CD4-positive, CD25-positive, alpha-beta regulatory T cell (primary cell): ENCODE results near the gene PHOX2A. TPM values are rescaled to one million over a fixed set of nuclear protein-coding genes. Genes with fewer than 3 reads are reported as not detected.
A peak's percentile ranks its signal among the peaks of the same experiment; 100 is the strongest.
"Not testable (repeated sequence)": the region's sequence is repeated elsewhere in the genome, so short reads cannot be mapped to it uniquely, and the experiment has no call there.

Experiments
- ATAC-seq, 2 donors: fragments of 150-1000 bp; cut with Tn5 transposase; one replicate each; pipeline ENCODE4 v1.10.0; 2021; ENCODE audit warnings: low read depth in 2 of 2, moderate number of reproducible peaks in 2 of 2, moderate library complexity in 1 of 2
- DNase-seq, 3 donors: peaks; one replicate each; pipeline versions ENCODE4 v3.0.0 to v3.0.0-alpha.2; 2012 to 2022; ENCODE audit warnings: mixed read lengths in 1 of 3
- H3K27ac ChIP-seq: one replicate; pipeline ENCODE4 v1.7.0; 2013; ENCODE audit warnings: mild to moderate bottlenecking, low read length; ENCODE audit not compliant: insufficient read depth, poor library complexity, severe bottlenecking
- H3K27me3 ChIP-seq: one replicate; pipeline ENCODE4 v1.7.0; 2013; ENCODE audit warnings: low read length; ENCODE audit not compliant: control insufficient read depth, insufficient read depth
- H3K36me3 ChIP-seq: one replicate; pipeline ENCODE4 v1.7.0; 2013; ENCODE audit warnings: mild to moderate bottlenecking, low read length, moderate library complexity; ENCODE audit not compliant: control insufficient read depth, insufficient read depth
- H3K4me1 ChIP-seq: 2 replicates; pipeline ENCODE4 v1.7.0; 2013; ENCODE audit warnings: mild to moderate bottlenecking, low read length; ENCODE audit not compliant: insufficient read depth, control insufficient read depth, poor library complexity, severe bottlenecking
- H3K4me3 ChIP-seq: one replicate; pipeline ENCODE4 v1.7.0; 2013; ENCODE audit warnings: low read depth, mild to moderate bottlenecking, low read length, moderate library complexity
- H3K9me3 ChIP-seq, 2 experiments: 1 replicate in 1 of 2; 2 replicates in 1 of 2; pipeline ENCODE4 v1.7.0; 2013; ENCODE audit warnings: low read length in 2 of 2, mild to moderate bottlenecking in 1 of 2, moderate library complexity in 1 of 2; ENCODE audit not compliant: control insufficient read depth in 2 of 2
- H3K27ac Mint-ChIP-seq, 3 donors: one replicate each; pipeline ENCODE4 v1.8.0; 2020 to 2022; ENCODE audit warnings: mild to moderate bottlenecking in 3 of 3, mixed read lengths in 3 of 3, moderate library complexity in 2 of 3
- H3K27me3 Mint-ChIP-seq: one replicate; pipeline ENCODE4 v1.8.0; 2022; ENCODE audit warnings: mild to moderate bottlenecking, mixed read lengths
- H3K36me3 Mint-ChIP-seq: one replicate; pipeline ENCODE4 v1.8.0; 2020; ENCODE audit warnings: mixed read lengths
- H3K4me1 Mint-ChIP-seq, 4 donors: one replicate each; pipeline ENCODE4 v1.8.0; 2020 to 2022; ENCODE audit warnings: mixed read lengths in 4 of 4, mild to moderate bottlenecking in 1 of 4
- H3K4me3 Mint-ChIP-seq, 4 donors: one replicate each; pipeline ENCODE4 v1.8.0; 2020 to 2022; ENCODE audit warnings: mild to moderate bottlenecking in 4 of 4, mixed read lengths in 4 of 4, moderate library complexity in 3 of 4
- H3K9me3 Mint-ChIP-seq, 7 donors: one replicate each; pipeline ENCODE4 v1.8.0; 2020 to 2022; ENCODE audit warnings: mixed read lengths in 7 of 7, mild to moderate bottlenecking in 3 of 7, moderate library complexity in 2 of 7
- polyA plus RNA-seq, 4 donors: library from polyadenylated mRNA; unstranded; fragments of 300-500 nt; fragmentation: Illumina TruSeq; gene quantifications; one replicate each; pipeline ENCODE4 v1.2.3, GENCODE V29; 2021
- total RNA-seq: library from RNA; stranded (reverse); gene quantifications from one replicate; pipeline ENCODE4 v1.2.3, GENCODE V29; 2022

PHOX2A gene
- total RNA-seq (not detected), polyA plus RNA-seq (not detected)

DNA sequence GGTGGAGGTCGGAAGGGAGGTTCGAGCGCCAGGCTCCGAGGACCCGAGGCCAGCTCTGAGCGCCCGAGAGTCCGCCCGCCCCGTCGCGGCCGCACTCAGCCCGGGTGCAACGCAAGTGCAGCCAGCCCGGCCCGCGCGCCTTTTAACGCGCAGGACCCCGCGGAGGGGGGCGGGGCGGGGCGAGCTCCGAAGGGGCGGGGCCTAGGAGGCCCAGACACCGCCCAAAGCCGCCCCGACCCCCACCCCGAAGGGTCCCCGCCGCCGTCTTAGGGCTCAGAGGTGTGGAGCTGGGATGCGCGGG, at the start of gene PHOX2A:
Gene PHOX2A (minus strand): TSS at position 117 of the 301 bp plus-strand sequence. CDS start 172 bp downstream, outside the sequence.
- Mint-ChIP-seq H3K4me3 (peak within 1 kb of the TSS in 2 of 4 donors; percentile 62 to 81), H3K27me3 (peaks cover 40% of the 10 kb centered on the region), H3K36me3 (no peaks in the 10 kb centered on the region), H3K27ac (no peak within 1 kb of the TSS), H3K9me3 (peaks cover 0 to 3% (median 0%) of the 10 kb centered on the region in 7 donors), H3K4me1 (peaks cover 5 to 37% (median 16%) of the 10 kb centered on the region in 4 donors)
- Histone ChIP-seq H3K36me3 (no peaks in the 10 kb centered on the region), H3K9me3 (no peaks in the 10 kb centered on the region), H3K4me3 (no peak within 1 kb of the TSS), H3K4me1 (peaks cover 25% of the 10 kb centered on the region), H3K27me3 (peaks cover 33% of the 10 kb centered on the region), H3K27ac (no peak within 1 kb of the TSS)
- no peak for DNase-seq
- no peak for ATAC-seq

DNA sequence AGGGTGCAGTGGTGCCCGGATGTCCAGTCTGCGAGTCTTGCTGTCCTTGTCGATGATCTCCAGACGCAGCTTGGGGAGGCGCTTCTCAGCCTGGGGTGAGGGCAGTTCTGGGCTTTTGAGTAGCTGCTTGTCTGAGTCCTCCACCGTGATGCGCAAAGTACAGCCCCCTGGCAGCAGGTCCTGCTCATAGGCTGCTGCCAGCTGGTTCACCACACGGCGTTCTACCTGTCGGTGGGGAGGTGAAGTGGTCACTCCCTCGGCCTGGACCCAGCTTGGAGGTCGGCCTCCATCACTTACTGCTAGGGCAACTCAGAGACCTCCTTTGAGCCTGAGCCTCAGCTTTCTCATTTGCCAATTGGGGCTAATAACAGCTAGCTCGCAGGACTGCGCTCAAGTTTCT, 49.4 kb upstream of the PHOX2A start:
- peaks cover 8% of the 10 kb centered on the region for H3K36me3 Mint-ChIP-seq

DNA sequence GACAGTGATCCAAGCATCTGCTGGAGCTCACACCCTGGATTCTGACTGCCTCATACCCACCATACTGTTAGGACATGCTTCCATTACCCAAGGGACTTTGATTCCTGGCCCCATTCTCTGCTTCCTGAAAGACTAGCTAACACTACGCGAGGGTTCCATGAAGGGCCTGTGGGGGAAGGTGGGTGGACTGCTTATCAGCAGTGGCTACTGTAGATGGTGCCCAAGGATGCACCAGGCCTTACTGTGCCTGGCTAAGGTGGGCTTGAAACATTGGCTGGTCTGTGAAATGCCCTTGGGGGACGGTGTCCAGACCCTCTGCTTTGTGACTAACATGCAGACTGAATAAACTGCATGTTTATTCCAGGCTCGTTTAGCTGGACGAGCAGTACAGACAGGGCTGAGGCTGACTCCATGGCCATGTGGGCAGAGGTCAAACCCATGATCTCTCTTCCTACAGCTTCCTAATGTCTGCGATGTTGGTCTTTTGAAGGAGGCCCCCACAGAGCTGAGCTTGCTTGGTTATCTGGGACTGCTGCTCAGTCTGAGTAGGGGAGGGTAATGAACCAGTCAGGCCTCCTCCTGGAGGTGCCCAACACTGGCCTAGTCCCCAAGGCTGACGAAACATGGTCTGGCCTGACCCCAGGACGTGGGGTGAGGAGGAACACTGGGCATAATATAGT, 48.3 kb upstream of the PHOX2A start:
- no peak overlapping the region for H3K27ac ChIP-seq
- peaks cover 6% of the 10 kb centered on the region for H3K36me3 ChIP-seq
- no peak overlapping the region for H3K4me3 ChIP-seq
- H3K27me3 ChIP-seq: no peaks in the 10 kb centered on the region
- DNase-seq (no peak), ATAC-seq (no peak)
- H3K9me3 ChIP-seq: no peaks in the 10 kb centered on the region
- no peaks in the 10 kb centered on the region for H3K4me1 ChIP-seq
- Mint-ChIP-seq H3K27me3 (no peaks in the 10 kb centered on the region), H3K4me1 (no peaks in the 10 kb centered on the region), H3K36me3 (peaks cover 8% of the 10 kb centered on the region), H3K9me3 (no peaks in the 10 kb centered on the region), H3K27ac (peak overlapping the region in 1 of 3 donors; percentile 38), H3K4me3 (no peak overlapping the region)

More for the DNA sequence above, 49.4 kb upstream of the PHOX2A start:
- Histone ChIP-seq H3K4me1 (no peaks in the 10 kb centered on the region), H3K27ac (no peak overlapping the region), H3K27me3 (no peaks in the 10 kb centered on the region), H3K4me3 (no peak overlapping the region), H3K9me3 (no peaks in the 10 kb centered on the region), H3K36me3 (peaks cover 6% of the 10 kb centered on the region)
- no peak for ATAC-seq
- H3K9me3 Mint-ChIP-seq: no peaks in the 10 kb centered on the region
- H3K4me1 Mint-ChIP-seq: no peaks in the 10 kb centered on the region
- no peak overlapping the region for H3K4me3 Mint-ChIP-seq
- no peaks in the 10 kb centered on the region for H3K27me3 Mint-ChIP-seq
- no peak for DNase-seq
- H3K27ac Mint-ChIP-seq: no peak overlapping the region

DNA sequence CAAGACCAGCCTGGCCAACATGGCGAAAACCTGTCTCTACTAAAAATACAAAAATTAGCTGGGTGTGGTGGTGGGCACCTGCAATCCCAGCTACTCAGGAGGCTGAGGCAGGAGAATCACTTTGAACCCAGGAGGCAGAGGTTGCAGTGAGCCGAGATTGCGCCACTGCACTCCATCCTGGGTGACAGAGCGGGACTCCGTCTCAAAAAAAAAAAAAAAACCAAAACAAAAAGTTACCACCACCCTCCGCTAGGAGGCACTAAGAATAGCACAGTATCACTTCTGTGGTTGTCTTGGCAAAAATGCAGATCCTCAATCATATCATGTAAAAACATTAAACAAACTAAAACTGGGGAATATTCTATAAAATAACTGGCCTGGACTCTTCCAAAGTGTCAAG, 46.8 kb upstream of the PHOX2A start:
- not testable (repeated sequence) for H3K36me3 Mint-ChIP-seq, H3K4me1 Mint-ChIP-seq, H3K27me3 Mint-ChIP-seq, H3K4me3 ChIP-seq, H3K36me3 ChIP-seq, H3K9me3 ChIP-seq, H3K9me3 Mint-ChIP-seq, ATAC-seq, H3K4me3 Mint-ChIP-seq, H3K4me1 ChIP-seq, H3K27ac ChIP-seq, H3K27me3 ChIP-seq
- H3K27ac Mint-ChIP-seq: peak overlapping the region in 1 of 3 donors; percentile 60
- peak in 2 of 3 donors; percentile 34 to 43 for DNase-seq

DNA sequence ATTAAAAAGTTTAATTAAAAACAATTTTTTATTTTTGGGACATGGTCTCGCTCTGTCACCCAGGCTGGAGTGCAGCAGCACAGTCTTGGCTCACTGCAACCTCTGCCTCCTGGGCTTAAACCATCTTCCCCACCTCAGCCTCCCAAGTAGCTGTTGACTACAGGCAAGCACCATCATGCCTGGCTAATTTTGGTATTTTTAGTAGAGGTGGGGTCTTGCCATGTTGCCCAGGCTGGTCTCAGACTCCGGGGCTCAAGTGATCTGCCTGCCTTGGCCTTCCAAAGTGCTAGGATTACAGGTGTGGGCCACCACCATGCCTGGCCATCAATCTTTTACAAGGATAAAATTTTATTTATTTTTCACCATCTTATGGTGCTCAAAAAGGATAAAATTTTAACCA, 43.3 kb upstream of the PHOX2A start:
- no peak overlapping the region for H3K27ac Mint-ChIP-seq

DNA sequence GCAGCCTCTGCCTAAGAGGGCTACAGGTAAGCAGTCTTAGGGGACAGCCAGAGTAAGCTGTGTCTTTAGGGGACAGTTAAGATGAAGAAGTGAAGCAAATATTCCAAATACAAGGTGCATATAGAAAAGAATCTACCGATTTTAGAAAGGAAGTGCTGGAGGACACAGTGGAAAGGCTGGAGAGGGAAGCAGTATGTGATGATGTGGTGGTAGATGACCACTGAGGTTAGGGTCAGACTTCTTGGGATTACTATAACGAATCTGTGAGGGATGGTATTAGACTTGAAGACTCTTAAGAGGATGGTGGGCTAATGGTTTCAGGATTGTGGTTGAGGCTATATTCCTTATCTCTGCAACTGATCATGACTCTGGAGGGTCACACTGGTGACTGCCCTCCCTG, 40.0 kb upstream of the PHOX2A start:
- no peaks in the 10 kb centered on the region for H3K36me3 ChIP-seq
- H3K36me3 Mint-ChIP-seq: no peaks in the 10 kb centered on the region
- no peak overlapping the region for H3K27ac ChIP-seq
- H3K4me1 ChIP-seq: no peaks in the 10 kb centered on the region
- no peak overlapping the region for H3K4me3 ChIP-seq
- H3K27me3 ChIP-seq: peaks cover 17% of the 10 kb centered on the region
- H3K9me3 ChIP-seq: peaks cover 0 to 2% of the 10 kb centered on the region in 2 experiments
- no peaks in the 10 kb centered on the region for H3K4me1 Mint-ChIP-seq
- no peak overlapping the region for H3K27ac Mint-ChIP-seq
- DNase-seq (no peak), ATAC-seq (no peak)
- H3K27me3 Mint-ChIP-seq: peaks cover 38% of the 10 kb centered on the region
- H3K4me3 Mint-ChIP-seq: no peak overlapping the region
- peaks cover 0 to 4% (median 0%) of the 10 kb centered on the region in 7 donors for H3K9me3 Mint-ChIP-seq

More for the DNA sequence above, 43.3 kb upstream of the PHOX2A start:
- no peak for ATAC-seq
- Histone ChIP-seq H3K4me1 (no peaks in the 10 kb centered on the region), H3K4me3 (no peak overlapping the region), H3K27ac (no peak overlapping the region), H3K9me3 (no peaks in the 10 kb centered on the region), H3K27me3 (peaks cover 15% of the 10 kb centered on the region), H3K36me3 (no peaks in the 10 kb centered on the region)
- DNase-seq: no peak
- H3K4me1 Mint-ChIP-seq: no peaks in the 10 kb centered on the region
- H3K4me3 Mint-ChIP-seq: no peak overlapping the region
- peaks cover 12% of the 10 kb centered on the region for H3K27me3 Mint-ChIP-seq
- H3K36me3 Mint-ChIP-seq: no peaks in the 10 kb centered on the region
- peaks cover 0 to 2% (median 0%) of the 10 kb centered on the region in 7 donors for H3K9me3 Mint-ChIP-seq

DNA sequence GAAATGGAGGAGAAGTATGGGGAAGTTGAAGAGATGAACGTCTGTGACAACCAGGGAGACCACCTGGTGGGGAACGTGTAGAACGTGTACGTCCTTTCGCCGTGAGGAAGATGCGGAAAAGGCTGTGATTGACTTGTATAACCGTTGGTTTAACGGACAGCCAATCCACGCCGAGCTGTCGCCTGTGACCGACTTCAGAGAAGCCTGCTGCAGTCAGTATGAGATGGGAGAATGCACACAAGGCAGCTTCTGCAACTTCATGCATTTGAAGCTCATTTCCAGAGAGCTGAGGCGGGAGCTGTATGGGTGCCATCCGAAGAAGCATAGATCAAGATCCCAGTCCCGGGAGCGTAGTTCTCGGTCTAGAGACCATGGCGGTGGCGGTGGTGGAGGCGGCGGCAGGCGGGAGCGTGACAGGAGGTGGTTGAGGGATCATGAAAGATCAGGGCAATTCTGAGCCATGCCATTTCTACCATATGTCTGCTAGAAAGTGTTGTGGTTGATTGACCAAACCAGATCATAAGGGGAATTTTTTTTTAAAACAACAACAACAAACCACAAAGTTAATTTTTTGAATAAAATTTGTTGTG, 36.8 kb upstream of the PHOX2A start:
- no peak for ATAC-seq

DNA sequence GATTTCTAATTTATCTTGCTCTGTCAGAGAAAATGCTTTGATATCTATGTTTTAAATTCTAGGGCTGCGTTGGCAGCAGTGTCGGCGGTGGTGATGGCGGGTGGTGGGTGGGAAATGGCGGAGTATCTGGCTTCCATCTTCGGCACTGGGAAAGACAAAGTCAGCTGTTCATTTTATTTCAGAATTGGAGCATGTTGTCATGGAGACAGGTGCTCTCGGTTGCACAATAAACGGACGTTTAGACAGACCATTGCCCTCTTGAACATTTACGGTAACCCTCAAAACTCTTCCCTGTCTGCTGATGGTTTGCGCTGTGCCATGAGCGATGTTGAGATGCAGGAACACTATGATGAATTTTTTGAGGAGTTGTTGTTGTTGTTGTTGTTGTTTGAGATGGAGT, 36.1 kb upstream of the PHOX2A start:
- no peaks in the 10 kb centered on the region for H3K4me1 Mint-ChIP-seq
- H3K4me3 Mint-ChIP-seq: no peak overlapping the region
- H3K27me3 Mint-ChIP-seq: peaks cover 44% of the 10 kb centered on the region
- Histone ChIP-seq H3K27ac (no peak overlapping the region), H3K4me1 (no peaks in the 10 kb centered on the region), H3K27me3 (peaks cover 19% of the 10 kb centered on the region), H3K36me3 (no peaks in the 10 kb centered on the region), H3K9me3 (peaks cover 0 to 2% of the 10 kb centered on the region in 2 experiments), H3K4me3 (no peak overlapping the region)
- peaks cover 0 to 3% (median 0%) of the 10 kb centered on the region in 7 donors for H3K9me3 Mint-ChIP-seq
- no peaks in the 10 kb centered on the region for H3K36me3 Mint-ChIP-seq
- DNase-seq: no peak
- peak overlapping the region in 1 of 3 donors; percentile 50 for H3K27ac Mint-ChIP-seq
- no peak for ATAC-seq

More for the DNA sequence above, 36.8 kb upstream of the PHOX2A start:
- Mint-ChIP-seq H3K9me3 (peaks cover 0 to 4% (median 0%) of the 10 kb centered on the region in 7 donors), H3K36me3 (no peaks in the 10 kb centered on the region), H3K27me3 (peaks cover 44% of the 10 kb centered on the region), H3K4me3 (no peak overlapping the region), H3K27ac (peak overlapping the region in 1 of 3 donors; percentile 44), H3K4me1 (no peaks in the 10 kb centered on the region)
- Histone ChIP-seq H3K36me3 (no peaks in the 10 kb centered on the region), H3K27me3 (peaks cover 20% of the 10 kb centered on the region), H3K9me3 (peaks cover 0 to 2% of the 10 kb centered on the region in 2 experiments), H3K4me3 (no peak overlapping the region), H3K27ac (no peak overlapping the region), H3K4me1 (no peaks in the 10 kb centered on the region)
- DNase-seq: no peak
